ENCODE measurements around the gene JOSD1. TPM values are rescaled to one million over a fixed set of nuclear protein-coding genes. Genes with fewer than 3 reads are reported as not detected.

JOSD1 gene
- total and polyA plus RNA-seq, 2 donors (not counting 3 experiments of a cell fraction or from before 2014, with no cell fraction given): 61.7 to 73.1 TPM

DNA sequence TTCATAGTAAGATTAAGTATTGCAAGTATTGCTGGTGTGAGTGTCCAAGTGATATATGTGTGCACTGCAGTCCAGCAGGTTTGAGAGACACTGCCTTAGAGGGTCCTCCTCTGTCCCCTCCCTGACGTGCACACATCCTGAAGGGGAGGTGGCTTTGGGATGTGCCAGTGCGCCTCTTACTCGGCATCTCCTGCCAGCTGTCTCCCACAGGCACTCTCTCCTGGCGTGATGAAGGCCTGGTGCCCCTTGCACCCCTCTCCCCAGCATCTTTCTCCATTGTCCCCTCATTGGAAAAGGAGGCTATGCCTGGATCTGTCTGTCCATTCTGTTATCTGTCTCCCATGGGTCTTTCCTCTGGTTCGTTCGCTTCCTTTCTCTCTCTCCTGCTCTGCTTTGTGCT is 29.2 kb upstream of the JOSD1 start:
- Histone ChIP-seq H3K79me2 (ENCODE audit: control insufficient read depth, insufficient read depth, low read length) (no peaks in the 10 kb centered on the region), H3K4me2 (ENCODE audit: insufficient read depth, low read length) (no peak overlapping the region), H3K9me3 (replicated peaks; ENCODE audit: control insufficient read depth, insufficient read depth, low read length) (no peaks in the 10 kb centered on the region), H3K4me1 (ENCODE audit: control insufficient read depth, extremely low read depth, insufficient read depth, low read length) (no peaks in the 10 kb centered on the region), H3K4me3 (replicated peaks in 1 of 3; ENCODE audit: insufficient read depth in 1 of 3, low read depth in 1 of 3, low read length in 3 of 3) (no peak overlapping the region), H4K20me1 (replicated peaks; ENCODE audit: control insufficient read depth, extremely low read depth, insufficient read depth, low read length) (no peaks in the 10 kb centered on the region), H3K9me1 (replicated peaks; ENCODE audit: control insufficient read depth, extremely low read depth, insufficient read depth, low read length) (no peaks in the 10 kb centered on the region), H2AFZ (ENCODE audit: low read depth, low read length) (no peak overlapping the region), H3K27ac (ENCODE audit: insufficient read depth, low read depth, low read length) (no peak overlapping the region), H3K36me3 (ENCODE audit: control insufficient read depth in 2 of 2, extremely low read depth in 1 of 2, insufficient read depth in 2 of 2, low read length in 2 of 2) (peaks cover 16 to 59% of the 10 kb centered on the region in 2 experiments), H3K27me3 (ENCODE audit: control insufficient read depth in 2 of 2, insufficient read depth in 2 of 2, low read length in 2 of 2) (no peaks in the 10 kb centered on the region), H3K9ac (replicated peaks; ENCODE audit: extremely low read depth, insufficient read depth, low read length) (no peak overlapping the region)
- ChIA-PET CTCF (no interaction called here), POLR2A (no interaction called here)
- dilution Hi-C loops (cut with MboI; ENCODE audit: extremely low pct_ligation_motif_present, low sequenced_read_pairs) (no loop called here), intact Hi-C loops (cut with micrococcal nuclease) (no loop called here)
- no peak for FAIRE-seq
- TF ChIP-seq MYC (IDR thresholded peaks at IDR 0.05; ENCODE audit: low read depth, low read length) (no peak), POLR2AphosphoS5 (IDR thresholded peaks at IDR 0.05; ENCODE audit: insufficient read depth, low read depth, low read length) (no peak), POLR2A (IDR thresholded peaks at IDR 0.05; ENCODE audit: low read depth, low read length) (no peak), FOS (IDR thresholded peaks at IDR 0.05; ENCODE audit: borderline replicate concordance, insufficient read depth, low read length) (no peak), EZH2 (IDR thresholded peaks at IDR 0.05; ENCODE audit: borderline replicate concordance, low read depth, low read length, severe bottlenecking) (no peak), GATA2 (IDR thresholded peaks at IDR 0.05; ENCODE audit: insufficient read depth, insufficient read length, low read depth, low read length) (no peak), JUN (IDR thresholded peaks at IDR 0.05; ENCODE audit: borderline replicate concordance, insufficient read depth, insufficient read length, low read depth) (no peak)
- TF ChIP-seq, protein P1, sequence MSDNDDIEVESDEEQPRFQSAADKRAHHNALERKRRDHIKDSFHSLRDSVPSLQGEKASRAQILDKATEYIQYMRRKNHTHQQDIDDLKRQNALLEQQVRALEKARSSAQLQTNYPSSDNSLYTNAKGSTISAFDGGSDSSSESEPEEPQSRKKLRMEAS (IDR thresholded peaks at IDR 0.05; ENCODE audit: insufficient read depth, insufficient read length): no peak
- TF ChIP-seq, protein P2, sequence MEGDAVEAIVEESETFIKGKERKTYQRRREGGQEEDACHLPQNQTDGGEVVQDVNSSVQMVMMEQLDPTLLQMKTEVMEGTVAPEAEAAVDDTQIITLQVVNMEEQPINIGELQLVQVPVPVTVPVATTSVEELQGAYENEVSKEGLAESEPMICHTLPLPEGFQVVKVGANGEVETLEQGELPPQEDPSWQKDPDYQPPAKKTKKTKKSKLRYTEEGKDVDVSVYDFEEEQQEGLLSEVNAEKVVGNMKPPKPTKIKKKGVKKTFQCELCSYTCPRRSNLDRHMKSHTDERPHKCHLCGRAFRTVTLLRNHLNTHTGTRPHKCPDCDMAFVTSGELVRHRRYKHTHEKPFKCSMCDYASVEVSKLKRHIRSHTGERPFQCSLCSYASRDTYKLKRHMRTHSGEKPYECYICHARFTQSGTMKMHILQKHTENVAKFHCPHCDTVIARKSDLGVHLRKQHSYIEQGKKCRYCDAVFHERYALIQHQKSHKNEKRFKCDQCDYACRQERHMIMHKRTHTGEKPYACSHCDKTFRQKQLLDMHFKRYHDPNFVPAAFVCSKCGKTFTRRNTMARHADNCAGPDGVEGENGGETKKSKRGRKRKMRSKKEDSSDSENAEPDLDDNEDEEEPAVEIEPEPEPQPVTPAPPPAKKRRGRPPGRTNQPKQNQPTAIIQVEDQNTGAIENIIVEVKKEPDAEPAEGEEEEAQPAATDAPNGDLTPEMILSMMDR (IDR thresholded peaks at IDR 0.05; ENCODE audit: extremely low read depth in 1 of 2, insufficient read depth in 1 of 2, low read depth in 1 of 2, low read length in 2 of 2): no peak
- BruUV-seq (replicated peaks): no TSS peak
- no peak for DNase-seq (ENCODE audit: low read depth, low spot score)
